GM10248 (cell line): ENCODE results near the gene SLC43A1.
A peak's percentile ranks its signal among the peaks of the same experiment; 100 is the strongest.

Experiments
- CTCF ChIA-PET: fragments of 300-600 bp; sonication (Branson Sonifier 250); formaldehyde crosslinking; extraction: SDS; loops from one replicate; lab custom pipeline; 2021; ENCODE audit warnings: antibody characterized with exemption; lab: Yijun Ruan, JAX
- POLR2A ChIA-PET: fragments of 350-650 bp; sonication (Branson Sonifier 250); formaldehyde crosslinking; extraction: SDS; loops from one replicate; lab custom pipeline; 2020; ENCODE audit warnings: antibody characterized with exemption; lab: Yijun Ruan, JAX
- DNase-seq: peaks from one replicate; pipeline ENCODE4 v3.0.0; 2012; ENCODE audit errors: extremely low spot score
- CTCF ChIP-seq: IDR thresholded peaks from 2 replicates; pipeline ENCODE4 v1.5.1; 2012; ENCODE audit warnings: mild to moderate bottlenecking, low read depth; ENCODE audit errors: extremely low read depth, missing control alignments, control extremely low read depth

The SLC43A1 gene

GRCh38 chr11:57464539-57465181 is 50.8 kb downstream of the SLC43A1 start:
- TF ChIP-seq CTCF, result no peak
- POLR2A ChIA-PET, result no interaction called here
- CTCF ChIA-PET, result interaction anchor here (1.0 to 10.4 kb wide), 5 partner anchors 8 to 118 kb away, joined by 4 to 200 read pairs (median 5); partner anchors contain the start of gene TIMM10
- DNase-seq, result no peak

- ChIA-PET POLR2A (no interaction called here), CTCF (interaction anchor here (0.7 to 10.4 kb wide), 7 partner anchors 9 to 181 kb away, joined by 3 to 200 read pairs (median 5); partner anchors contain the start of gene TIMM10)
- DNase-seq, result no peak
- no peak for TF ChIP-seq CTCF
Observed at GRCh38 chr11:57463671-57464538, 51.6 kb downstream of the SLC43A1 start.

- no peak for DNase-seq
- no peak for TF ChIP-seq CTCF
- CTCF ChIA-PET, result interaction anchor here (1.3 to 10.4 kb wide), 5 partner anchors 10 to 182 kb away, joined by 4 to 200 read pairs (median 5); partner anchors contain the start of gene TIMM10
- POLR2A ChIA-PET, result no interaction called here
Observed at GRCh38 chr11:57462597-57462996, 52.9 kb downstream of the SLC43A1 start.

GRCh38 chr11:57461841-57462489 is 53.5 kb downstream of the SLC43A1 start:
- TF ChIP-seq CTCF, result no peak
- CTCF ChIA-PET, result interaction anchor here (0.8 to 10.4 kb wide), 4 partner anchors 18 to 179 kb away, joined by 3 to 200 read pairs (median 86); partner anchors contain the start of gene TIMM10
- DNase-seq, result no peak
- POLR2A ChIA-PET, result no interaction called here

GRCh38 chr11:57460758-57461749 is 54.4 kb downstream of the SLC43A1 start:
- peak; percentile 21 for DNase-seq
- TF ChIP-seq CTCF, result no peak
- ChIA-PET POLR2A (no interaction called here), CTCF (interaction anchor here (0.7 to 10.4 kb wide), 16 partner anchors 9 to 181 kb away, joined by 3 to 200 read pairs (median 16); partner anchors contain the start of genes SLC43A1, SLC43A3 and TIMM10)
